GM10266 (cell line): ENCODE data around the gene IL1RL2.

Experiments
- DNase-seq: peaks from one replicate; pipeline ENCODE4 v3.0.0; 2012; ENCODE audit errors: extremely low spot score
- TF ChIP-seq, protein P1 (sequence below): IDR thresholded peaks from 2 replicates; pipeline ENCODE4 v1.5.1; 2012; ENCODE audit warnings: mild to moderate bottlenecking, low read depth; ENCODE audit not compliant: control insufficient read depth, insufficient read depth; ENCODE audit errors: missing control alignments

Gene IL1RL2

DNA sequence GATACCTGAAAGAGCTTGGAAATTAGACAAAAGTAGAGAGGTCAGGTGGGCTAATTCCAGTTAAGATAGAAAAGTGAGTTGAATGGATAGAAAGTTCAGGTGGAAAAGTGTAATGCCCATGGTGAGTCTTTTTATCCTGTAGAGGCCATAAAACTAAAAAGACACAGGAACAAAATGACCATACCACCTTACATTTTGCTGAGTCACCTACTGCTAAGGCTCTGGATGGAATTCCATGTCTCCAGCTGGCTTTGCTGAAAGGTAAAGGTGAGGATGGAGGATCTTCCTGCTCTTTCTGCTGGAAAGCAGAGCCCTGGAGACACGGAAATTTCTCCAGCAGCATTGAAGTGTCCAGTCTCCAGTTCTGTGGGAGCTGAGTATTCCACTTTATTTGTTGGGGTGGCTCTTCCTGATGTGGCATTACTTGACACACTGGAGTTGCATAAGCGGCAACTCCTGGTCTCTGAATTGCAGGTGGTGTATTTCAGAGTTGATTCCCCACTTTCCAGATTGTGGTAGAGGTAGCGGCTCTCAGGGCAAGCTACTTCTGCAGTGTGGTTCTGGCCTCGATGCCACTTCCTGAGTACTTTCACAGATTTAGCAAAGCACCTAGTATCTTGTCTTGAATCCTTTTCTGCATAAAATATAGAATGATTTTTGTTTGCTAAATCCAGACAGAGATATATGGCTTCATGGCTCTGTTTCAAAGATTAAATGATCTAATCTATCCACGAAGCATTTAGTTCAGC, 10.7 kb downstream of the IL1RL2 start:
- TF ChIP-seq, protein P1, sequence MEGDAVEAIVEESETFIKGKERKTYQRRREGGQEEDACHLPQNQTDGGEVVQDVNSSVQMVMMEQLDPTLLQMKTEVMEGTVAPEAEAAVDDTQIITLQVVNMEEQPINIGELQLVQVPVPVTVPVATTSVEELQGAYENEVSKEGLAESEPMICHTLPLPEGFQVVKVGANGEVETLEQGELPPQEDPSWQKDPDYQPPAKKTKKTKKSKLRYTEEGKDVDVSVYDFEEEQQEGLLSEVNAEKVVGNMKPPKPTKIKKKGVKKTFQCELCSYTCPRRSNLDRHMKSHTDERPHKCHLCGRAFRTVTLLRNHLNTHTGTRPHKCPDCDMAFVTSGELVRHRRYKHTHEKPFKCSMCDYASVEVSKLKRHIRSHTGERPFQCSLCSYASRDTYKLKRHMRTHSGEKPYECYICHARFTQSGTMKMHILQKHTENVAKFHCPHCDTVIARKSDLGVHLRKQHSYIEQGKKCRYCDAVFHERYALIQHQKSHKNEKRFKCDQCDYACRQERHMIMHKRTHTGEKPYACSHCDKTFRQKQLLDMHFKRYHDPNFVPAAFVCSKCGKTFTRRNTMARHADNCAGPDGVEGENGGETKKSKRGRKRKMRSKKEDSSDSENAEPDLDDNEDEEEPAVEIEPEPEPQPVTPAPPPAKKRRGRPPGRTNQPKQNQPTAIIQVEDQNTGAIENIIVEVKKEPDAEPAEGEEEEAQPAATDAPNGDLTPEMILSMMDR = no peak
- no peak for DNase-seq

DNA sequence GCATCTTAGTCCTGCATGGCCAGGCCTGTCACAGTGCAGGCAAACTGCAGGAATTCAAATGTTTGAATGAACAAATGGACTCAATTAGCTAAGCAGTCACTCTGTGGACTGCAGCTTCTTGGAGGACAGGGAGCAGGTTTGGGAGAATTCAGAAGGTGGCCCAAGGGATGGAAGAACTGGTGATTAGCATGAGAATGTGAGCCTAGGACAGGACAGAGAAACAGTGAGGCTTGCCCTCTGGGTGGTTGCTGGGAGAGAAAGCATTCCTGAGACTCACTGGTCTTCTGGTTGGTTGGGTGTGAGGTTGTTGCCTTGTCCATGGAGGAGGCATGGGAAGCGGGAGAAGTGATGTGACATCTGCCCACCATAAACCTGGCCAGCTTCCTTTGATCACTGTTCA, 13.7 kb downstream of the IL1RL2 start:
- no peak for DNase-seq
- TF ChIP-seq, protein P1 = no peak

DNA sequence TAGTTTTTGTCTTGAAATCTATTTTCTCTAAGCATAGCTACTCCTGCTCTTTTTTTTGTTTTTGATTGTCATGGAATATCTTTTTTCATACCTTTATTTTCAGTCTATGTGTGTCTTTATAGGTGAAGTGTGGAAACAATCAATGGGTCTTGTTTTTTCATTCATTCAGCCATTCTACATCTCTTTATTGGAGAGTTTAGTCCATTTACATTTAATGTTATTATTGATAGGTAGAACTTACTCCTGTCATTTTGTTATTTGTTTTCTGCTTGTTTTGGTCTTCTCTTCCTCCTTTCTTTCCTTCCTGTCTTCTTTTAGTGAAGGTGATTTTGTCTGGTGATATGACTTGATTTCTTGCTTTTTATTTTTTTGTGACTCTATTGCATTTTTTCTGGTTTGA, 17.8 kb downstream of the IL1RL2 start:
- TF ChIP-seq, protein P1 = no peak
- no peak for DNase-seq

DNA sequence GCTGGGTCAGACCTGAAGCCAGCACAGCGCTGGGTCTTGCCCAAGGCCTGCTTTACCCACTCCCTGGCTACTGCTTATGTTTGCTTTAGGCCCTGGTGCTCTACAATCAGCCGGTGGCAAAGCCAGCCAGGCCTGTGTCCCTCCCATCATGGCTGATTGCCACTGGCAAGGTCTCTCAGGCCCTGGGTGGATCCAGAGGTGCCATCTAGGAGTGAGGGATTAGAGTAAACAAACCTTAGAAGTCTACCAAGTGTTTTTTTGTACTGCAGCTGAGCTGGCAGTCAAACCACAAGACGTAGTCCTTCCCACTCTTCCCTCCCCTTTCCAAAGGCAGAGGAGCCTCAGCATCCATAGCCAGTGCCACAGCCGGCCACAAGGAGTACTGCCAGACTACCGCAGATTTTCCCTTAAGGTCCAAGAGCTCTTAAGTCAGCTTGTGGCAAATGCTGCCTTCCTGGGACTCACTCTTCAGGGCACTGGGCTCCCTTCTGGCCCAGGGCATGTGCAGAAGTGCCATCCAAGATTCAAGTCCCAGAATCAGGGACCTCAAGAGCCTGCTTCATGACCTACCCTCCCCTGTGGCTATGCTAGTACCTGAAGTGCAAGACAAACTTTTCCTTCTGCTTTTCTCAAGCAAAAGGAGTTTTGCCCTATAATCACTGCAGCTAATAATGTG, 20.0 kb downstream of the IL1RL2 start:
- TF ChIP-seq, protein P1 = no peak
- no peak for DNase-seq

DNA sequence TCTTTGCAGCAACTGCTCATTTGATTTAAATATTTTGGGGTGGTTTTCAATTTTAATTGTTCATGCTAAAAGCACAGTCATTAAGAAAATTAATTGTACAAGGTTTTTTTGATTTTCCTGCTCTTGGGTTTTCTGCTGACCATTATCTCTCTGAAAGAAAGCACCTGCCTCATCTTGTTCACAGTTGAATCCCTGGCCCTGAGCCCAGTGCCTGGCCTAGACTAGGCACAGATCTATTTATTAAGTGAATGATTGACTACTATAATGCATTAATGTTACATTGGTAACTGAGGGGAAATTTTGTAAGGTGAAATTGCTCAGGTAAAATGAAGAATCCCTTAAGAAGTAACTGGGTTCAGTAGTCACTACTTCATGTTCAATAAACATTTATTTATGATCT, 22.0 kb downstream of the IL1RL2 start:
- TF ChIP-seq, protein P1 = no peak
- DNase-seq = no peak

DNA sequence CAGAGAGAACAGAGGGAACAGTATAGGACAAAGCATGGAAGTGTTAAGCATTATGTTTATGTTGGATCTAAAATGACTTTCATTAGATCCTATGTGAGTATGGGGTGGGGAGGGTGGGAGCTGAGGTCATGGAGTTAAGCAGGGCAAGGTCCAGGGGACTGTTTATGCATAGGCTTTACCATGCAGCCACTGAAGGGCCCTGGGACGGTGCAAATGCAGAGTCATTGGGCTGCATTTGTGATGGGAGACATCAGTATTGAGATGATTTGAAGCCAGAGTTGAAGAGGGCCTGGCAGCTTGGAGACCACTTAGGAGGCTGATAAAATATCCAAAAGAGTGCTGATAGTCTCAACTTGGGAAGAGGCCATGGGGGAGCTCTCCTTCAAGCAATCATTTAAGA, 22.7 kb downstream of the IL1RL2 start:
- DNase-seq = no peak
- TF ChIP-seq, protein P1 = no peak

DNA sequence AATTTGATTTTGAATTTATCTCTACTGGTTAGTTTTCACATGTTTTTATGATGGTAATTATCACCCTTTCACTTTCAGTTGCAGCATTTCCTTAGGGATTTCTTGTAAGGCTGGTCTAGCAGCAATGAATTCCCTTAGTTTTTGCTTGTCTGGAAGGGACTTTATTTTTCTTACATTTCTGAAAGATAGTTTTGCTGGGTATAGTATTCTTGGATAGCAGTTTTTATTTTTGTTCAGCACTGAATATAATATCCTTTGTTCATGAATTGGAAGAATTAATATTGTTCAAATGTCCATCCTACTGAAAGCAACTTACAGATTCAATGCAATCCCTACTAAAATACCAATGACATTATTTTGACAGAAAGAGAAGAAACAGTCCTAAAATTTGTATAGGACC, 30.2 kb downstream of the IL1RL2 start:
- no peak for DNase-seq
- TF ChIP-seq, protein P1 = no peak
